ENCODE measurements around the gene RBBP8NL.

RBBP8NL gene

DNA sequence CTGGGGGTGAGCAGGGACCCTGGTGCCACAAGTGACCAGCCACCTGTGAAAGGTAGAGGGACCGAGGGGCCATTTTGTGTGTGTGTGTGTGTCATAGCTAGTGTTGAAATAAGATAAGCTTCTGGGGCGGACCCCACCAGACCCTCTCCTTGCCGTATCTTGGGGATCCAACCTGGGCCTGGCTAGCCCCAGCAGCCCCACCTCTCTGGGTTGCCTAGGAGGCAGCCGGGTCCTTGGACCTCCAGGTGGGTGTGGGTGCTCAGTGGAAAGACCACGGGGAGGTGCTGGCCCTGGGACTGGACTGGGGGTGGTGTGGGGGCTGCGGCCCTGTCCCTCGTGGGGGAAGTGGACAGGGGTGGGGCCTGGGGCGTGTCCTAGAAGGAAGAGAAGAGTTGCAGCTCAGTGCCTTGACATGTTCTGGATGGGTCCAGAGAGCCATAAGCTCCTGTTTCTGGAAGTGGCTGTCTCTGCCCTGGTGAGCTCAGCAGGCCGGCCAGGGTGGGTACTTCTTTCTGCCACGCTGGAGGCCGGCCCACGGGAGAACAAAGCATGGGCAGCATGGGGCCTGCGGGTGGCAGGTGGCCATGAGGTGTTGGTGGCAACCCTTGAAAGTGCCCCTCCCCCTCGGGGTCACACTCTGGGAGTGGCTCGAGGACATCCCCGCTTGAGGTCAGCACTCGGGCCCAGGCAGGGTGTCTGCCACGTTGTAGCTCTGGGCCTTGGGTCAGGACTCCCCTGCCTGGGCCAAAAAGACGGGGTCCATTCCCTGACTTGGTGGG is 8.4 kb downstream of the RBBP8NL start:
- no peak for DNase-seq

DNA sequence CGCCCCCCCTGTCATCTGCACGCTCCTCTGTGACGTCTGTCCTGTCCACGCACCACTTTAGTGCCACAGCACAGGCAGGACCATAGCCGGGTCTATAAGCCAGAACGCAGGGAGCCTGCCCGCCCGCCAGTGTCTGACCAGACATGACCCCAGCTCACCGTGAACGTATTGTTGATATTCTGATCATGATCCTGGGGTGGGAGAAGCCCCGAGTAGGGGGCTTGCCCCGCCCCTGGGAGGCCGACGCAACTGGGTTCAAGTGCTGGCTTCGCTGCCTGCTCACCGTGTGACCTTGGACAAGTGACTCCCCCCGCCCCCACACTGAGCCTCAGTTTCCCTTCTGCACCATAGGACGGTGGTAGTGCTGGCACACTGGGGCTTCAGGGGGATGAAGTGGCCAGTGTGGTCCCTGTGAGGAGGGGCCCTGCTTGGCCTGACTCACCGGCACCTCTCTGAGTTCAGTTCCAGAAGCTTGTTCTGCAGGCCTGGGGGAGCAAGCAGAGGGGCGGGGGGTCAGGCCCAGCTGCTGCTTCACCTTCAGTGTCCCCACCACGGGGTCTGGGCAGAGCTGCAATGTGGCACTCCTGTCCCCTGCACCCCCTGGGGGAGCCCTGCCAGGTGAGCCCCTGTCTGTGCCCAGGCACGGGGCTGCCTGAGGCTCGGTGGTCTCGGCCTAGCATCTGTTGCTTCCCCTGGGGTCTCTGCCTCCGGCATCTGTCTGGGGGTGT is 9.2 kb downstream of the RBBP8NL start:
- DNase-seq: no peak

DNA sequence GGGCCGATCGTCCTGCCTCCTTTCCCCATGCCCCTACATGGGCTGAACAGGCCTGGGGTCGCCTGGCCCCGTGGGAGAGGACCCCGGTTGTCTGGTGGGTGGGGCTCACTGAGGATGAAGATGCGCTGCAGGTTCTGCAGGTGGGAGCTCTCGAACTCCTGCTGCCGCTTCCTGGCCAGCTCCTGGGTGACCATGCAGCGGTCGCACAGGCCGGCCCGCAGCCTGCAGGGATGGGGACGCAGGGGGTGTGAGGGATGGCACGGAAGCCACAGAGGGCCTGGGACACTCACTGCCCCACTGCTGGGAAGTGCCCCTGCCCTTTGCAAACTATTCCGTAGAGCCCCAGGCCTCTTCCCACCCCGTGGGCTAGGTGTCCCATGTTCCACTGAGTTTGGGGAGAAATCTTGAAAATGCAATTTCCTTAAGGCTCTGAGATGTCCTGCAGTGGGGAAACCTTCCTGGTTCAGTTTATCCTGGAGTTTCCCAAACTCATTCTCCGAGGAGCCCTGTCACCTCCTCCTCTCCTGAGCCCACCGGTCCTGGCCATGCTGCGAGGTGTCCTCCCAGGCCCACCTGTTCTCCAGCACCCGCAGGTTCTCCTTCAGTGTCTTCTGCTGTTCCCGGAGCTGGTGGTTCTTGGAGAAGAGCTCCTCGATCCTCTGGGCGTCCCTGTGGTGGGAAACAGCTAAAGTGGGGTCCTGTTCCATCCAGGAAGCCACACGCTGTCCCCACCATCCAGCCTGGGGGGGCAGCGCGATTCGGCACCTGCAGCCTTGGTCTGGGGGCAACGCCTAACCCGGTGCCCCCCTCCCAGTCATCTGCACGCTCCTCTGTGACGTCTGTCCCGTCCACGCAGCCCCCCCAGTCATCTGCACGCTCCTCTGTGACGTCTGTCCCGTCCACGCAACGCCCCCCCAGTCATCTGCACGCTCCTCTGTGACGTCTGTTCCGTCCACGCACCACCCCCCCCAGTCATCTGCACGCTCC is 10.4 kb downstream of the RBBP8NL start:
- DNase-seq: no peak

DNA sequence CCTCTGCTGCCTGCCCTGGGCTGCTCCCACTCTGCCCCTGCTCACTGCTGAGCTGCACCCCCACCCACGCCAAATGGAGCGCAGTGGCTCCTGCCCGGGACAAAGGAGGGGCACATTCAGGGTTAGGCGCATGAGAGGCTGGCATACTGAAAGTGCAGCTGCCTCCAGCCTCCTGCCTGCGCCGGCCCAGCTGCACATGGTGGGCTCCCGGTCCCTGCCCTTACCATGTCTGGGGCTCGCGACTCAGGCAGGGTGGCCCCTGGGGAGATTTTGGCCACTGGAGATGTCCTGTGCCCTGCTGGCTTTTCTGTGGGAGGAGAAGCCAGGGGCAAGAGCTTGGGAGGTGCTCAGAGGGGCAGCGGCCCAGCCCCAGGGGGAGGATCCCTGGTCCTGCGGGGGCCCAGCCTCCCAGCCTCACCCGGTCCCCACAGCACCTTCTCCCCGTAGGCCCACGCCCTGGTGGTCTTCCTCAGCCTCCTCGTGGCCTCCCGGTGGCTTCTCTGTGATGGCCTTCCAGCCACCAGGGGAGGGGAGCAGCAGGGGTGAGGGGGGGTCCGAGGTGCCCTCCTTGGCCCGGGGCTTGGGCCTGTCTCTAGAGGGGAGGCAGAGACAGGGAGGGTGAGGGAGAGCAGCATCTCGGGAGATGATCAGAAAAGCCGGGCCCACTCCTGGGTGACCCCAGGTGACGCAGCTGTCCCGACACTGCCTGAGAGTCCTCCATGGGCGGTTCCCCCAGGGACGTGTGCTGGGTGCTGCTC is 11.8 kb downstream of the RBBP8NL start:
- no peak for DNase-seq

DNA sequence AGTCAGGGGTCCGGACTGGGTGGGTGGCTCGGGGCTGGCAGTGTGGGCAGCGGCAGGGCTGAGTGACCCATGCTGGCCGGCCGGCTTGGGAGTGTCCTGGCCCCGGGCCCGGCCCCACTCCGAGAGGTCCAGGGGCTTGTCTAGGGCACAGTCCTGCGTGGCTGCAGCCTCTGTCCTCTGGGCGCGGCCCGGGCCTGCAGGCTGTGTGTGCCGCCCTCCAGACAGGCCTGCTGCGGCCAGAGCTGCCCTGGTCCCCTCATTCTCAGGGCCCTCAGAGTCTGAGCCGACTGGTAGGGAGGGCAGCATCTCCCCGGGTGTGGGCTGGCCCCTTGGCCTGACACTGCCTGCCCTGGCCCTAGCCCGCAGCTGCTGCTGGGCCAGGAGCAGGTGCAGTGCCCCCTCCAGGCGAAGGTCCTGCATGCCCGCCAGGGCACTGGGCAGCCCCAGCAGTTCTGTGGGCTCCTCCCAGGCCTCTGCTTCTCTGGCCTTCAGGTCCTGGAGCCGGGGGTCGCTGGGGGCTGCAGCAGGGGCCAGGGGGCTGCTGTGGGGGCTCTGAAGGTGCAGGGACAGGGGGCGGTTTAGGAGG is 13.3 kb downstream of the RBBP8NL start:
- no peak for DNase-seq

DNA sequence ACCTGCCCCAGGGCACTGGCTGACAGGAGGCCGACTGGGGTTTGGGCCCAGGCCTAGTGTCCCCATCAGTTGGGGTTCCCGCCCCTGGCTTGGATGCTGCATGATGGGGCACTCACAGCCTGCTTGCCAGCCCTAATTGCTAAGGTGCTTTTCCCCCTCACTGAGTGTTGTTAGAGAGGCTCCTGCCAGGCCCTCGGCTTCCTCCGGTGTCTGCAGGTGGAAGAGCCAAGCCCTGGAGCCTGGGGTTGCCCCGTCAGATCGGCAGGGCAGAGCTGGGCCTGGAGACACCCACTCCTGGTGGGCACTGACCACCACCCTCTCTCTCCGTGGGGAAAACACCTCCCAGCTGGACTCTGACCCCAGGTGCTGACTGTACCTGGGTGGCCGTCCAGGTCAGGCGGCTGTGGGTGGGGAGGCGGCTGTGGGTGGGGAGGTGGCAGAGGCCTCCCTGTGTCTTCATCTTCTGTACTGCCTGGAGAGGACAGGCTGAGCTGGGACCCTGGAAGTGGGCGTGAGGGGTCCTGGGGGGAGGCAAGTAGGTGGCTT is 14.2 kb downstream of the RBBP8NL start:
- no peak for DNase-seq

DNA sequence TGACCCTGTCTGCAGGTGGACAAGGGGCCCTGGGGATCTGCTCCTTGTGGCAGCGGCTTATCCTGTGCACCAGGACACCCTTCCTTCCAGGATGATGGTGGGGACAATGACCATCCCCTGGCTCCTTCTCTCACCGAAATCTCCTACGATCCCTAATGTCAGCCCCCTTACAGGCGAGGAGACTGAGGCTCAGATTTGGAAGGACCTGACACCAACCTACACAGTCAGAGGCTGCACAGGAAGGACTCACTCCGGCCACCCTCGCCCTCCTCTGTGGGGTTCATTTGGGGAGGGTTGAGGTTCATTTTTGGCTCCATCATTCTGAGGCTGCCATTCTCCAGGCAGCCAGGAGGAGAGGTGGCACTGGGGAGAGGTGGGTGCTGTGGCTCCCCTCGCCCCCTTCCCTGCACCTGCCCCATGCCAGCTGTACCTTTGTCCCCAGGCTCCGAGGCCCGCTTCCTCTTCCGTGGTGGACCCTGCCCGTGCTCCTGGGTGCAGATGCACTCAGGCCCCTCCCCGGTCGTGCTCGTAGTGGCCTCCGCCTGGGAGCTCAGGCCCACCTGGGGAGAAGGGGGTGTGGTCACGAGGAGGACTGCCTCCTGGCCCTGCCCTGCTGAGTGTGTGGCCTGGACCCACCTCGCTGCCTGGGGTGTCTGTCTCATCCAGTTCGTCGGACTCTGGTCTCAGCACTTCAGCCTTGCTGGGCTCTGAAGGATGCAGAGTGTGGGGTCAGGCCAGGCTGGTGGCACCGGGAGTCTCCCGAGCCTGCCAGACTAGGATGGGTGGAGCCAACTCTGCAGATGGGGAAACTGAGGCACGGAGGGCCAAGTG is 14.9 kb downstream of the RBBP8NL start:
- DNase-seq: no peak

DNA sequence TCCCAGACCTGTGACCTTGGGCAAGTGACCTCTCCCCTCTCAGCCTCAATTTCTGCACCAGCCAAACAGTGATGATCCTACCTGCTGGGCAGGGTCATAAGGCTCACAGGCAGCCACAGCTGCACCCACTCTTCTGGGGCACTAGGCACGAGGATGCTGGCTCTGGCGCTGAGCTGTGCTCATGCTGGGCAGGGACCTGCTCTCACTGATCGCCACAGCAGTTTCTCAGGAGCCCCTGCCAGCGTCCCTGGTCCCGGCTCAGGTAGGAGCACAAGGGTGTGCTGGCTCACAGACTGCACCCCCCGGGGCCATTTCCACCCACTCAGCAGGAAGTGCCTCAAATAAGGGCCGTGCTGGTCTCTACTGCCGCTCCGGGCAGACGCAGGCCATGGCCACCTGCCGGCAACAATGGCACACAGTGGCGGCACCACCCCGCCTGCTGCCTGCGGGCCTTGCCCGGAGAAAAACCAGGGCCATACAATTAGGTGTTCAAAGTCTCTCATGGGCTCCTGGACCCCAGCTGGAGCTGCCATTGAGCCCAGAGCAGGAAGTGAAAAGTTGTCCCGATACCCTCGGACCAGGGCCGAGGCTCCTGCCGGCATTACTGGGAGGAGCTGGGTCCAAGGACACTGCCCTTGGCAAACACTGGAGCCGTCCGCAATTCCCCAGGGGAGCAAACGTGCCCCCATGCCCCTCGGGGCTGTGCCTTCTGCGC is 15.7 kb downstream of the RBBP8NL start:
- no peak for DNase-seq

DNA sequence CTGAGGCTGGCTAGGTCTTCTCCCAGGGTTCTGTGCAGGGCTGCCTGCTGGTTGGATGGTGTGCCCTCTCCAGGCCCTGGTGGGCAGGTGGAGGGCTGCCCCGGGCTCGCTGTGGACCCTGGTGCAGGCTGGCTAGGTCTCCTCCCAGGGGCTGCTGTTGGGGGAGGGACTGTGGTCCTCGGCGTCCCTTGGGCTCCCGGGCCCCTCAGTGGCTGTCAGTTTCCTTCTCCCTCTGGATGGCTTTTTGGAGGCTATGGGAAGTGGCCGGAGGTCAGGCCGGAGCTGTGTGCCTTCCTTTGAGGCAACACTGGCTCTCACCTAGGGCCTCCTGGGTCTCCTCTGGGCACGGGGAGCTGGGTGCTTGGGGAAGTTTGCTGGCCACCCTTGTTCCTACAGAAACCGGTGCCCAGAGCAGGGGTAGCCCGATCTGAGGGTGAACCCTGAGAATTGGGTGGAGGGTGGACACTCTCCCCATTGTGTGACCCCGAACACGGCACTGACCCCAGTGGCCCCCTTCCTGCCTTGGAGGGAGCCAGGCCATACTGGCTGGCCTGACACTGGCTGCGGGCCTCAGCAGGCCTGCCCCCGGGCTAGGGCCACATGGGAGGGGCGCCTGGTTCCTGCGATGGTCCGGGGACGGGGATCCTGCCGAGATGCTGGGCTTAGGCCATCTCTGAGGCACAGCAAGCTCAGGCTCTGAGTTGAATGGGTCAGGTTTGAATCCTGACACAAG is 16.4 kb downstream of the RBBP8NL start:
- no peak for DNase-seq

DNA sequence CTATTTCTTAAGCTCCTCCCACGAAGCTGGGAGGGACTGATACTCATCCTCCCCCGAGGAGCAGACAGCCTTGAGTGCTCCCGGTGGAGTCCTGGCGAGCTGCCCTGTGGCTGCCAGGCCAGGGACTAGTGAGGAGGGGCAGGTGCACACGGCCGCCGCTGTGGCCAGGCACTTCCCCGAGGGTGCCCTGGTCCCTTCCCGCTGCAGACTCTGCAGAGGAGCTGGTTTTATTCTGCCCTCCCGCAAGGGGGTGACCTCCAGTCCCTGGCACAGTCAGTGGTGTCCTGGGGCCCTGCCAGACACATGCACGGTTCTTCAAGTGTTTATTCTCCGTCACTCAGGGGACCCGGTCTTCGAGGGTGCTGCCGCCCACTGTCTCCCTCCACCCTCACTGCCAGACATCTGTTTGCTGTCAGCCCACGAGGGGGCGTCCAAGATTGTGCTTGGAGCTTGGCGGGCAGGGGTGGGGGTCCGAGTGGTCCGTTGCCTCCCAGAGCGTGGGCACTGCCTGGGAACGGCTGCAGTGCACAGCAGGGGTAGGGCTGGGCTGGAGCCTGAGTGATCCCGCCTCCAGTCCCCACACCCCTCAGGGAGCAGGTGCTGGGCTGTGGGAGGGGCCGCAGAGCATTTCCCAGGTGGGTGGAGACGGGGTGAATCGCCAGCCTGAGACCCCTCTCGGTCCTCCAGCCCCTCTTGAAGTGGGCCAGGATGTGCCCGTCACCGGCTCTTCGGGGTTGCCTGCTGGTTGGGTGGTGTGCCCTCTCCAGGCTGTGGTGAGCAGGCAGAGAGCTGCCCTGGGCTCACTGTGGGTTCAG is 17.2 kb downstream of the RBBP8NL start:
- DNase-seq: peak; percentile 41

DNA sequence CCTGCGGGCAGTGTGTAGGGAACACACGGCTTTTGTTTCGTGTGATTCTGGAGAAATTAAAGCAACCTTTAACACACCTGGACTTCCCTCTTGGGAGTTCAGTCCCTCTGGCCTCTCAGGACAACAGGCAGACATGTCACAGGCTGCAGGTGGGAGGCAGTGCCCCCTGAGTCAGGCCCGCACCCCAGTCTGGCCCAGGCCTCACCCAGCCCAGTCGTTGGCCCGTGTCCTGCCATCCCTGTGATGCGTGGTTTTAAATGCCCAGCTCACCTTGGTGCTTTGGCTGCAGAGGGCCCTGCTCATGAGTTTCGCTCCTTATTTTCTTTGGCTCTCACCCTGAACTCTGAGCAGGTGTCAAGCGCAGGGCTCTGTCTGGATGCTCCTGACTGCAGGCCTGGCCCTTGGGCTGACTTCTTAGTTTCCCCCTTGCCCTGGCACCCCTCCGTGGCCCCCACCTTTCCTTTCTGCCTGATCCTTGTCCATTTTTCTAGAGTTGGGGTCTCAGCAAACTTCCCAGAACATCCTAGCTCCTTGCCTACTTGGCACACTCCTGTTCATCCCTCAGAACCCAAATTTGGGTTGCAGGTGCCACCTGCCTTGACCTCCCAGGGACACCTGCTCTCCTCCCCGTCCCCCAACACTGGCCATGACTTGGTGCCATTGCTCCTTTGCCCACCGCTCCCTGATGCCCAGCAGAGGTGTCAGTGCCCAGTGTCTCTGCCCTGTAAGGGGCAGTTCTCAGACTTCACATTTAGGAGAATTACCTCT is 18.1 kb downstream of the RBBP8NL start:
- no peak for DNase-seq

DNA sequence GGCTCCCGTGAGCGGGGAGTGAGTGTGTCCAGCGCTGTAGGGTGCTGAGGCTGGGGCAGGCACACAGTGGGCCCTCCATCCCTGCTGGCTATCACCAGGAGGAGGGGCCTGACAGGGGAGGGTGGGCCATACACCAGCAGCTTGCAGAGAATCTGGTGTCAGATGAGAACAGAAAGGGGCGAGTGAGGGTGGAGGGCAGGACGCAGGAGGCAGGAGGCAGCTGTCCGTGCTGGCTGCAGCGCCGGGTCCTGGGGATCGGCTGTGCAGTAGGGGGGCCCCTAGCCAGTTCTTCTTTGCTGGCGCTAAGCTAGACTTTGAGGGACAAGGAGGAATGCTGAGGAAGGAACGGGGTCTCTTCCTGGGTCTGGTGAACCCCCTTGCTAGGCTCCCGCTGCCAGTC is 18.7 kb downstream of the RBBP8NL start:
- DNase-seq: no peak

DNA sequence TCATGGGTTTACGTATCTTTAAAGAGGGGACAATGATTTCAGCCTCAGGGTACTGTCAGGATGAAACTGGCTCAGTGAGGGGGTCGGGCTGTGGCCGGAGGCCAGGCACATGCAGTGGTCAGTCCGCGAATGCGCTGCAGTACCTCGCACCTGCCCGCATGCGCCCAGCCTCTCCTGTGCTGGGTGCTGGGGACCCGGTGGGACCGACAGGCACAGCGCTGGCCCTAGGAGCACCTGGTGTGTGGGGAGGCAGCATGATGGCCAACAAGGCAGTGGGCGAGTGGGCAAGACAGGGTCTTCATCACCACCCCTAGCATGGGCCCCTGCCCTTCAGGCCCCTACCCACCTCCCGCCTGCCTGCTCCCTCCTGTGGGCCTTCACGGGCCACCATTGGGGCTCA is 19.3 kb downstream of the RBBP8NL start:
- DNase-seq: no peak

DNA sequence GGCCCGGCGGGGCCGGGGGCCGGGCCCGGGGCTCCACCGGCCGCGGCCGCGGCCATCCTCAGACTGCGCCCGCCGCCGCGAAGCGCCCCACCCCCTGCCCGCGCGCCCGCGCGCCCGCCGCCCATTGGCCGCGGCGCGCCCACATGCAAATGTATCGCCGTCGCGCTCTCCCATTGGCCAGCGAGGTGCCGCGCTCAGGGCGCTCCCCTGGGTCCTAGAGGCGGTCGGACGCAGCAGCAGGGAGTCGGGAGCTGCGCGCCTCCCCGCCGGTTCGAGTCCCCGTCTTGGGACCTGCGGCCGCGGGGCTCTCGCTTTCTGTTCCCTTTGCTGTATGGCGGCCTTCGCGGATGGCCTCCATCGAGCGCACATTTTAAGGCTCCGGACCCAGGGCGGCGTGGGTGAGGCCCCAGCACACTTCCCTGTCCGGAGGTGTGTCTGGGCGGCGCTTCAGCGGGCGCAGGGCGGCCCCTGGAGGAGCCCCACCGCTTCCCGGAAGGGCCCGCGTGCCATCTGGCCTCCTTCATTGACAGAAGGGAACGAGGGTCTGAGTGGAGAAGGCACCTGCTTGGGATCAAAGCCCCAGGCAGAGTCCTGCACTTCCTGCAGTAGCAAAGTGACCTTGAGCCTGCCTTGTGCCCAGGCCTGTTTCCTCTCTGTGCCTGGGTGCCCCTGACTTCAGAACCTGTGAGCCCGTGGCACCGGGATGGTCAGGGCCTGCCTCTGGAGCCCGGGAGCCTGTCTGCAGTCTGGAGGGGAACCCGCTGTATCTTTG is 19.9 kb downstream of the RBBP8NL start, which contains the start of gene CABLES2:
Gene CABLES2 (minus strand): TSS at position 65 of the 772 bp plus-strand sequence. CDS start 9 bp downstream, at position 56.
- DNase-seq: peak; percentile 94

DNA sequence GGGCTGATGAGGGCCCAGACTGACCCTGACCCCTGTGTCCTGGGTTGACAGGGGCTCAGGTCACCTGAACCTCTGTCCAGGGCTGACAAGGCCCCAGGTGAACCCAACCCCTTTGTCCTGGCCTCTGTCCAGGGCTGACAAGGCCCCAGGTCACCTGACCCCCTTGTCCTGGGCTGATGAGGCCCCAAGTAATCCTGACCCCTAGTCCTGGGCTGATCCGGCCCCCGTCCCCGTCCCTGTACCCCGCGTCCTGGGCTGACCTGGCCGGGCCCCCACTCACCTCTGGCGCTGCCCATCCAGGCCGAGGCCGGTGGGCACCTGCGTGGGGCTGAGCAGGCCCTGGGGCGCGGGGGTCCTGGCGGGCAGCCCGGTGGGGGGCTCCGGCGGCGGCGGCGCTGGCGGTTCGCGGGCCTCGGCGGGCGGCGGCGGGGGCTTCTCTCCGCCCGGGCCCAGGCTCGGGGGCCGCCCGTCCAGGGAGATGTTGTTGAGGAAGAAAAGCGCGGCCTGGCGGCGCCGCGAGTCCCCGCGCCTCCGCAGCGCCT is 20.6 kb downstream of the RBBP8NL start:
- DNase-seq: no peak

DNA sequence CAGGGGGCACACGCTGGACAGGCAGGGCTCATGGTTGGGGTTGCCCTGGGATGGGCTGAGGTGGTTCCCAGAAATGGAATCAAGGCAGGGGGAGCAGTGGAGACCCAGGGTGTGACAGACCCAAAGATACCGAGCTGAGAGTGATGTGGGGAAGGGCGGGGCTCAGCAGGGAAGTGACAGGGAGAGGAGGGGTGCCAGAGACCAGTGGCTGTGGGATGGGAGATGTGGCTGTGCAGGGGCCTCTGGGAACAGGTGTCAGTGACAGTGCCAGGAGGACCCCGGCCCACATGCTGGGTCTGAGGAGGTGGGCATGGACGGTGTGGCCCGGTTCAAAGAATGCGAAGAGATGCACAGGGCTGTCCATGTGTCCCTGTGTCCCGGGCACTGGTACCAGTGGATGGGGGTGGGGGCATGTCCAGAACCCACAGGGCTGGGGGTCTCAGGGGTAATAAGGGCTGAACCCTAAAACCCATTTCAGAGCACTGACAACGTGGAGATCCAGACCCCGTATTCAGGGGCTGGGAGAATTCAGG is 21.3 kb downstream of the RBBP8NL start:
- DNase-seq: no peak

Measured in CD4-positive, alpha-beta T cell treated with Interleukin-10 for 1 hour (primary cell).